H1 (cell line): ENCODE results near the gene RCAN2. TPM values are rescaled to one million over a fixed set of nuclear protein-coding genes. Genes with fewer than 3 reads are reported as not detected.

Experiments used
- CTCF ChIA-PET: fragments of 300-600 bp; sonication (Branson Sonifier 250); formaldehyde crosslinking; loops from one replicate; lab custom pipeline; 2021; ENCODE audit not compliant: partially characterized antibody; lab: Charles Lee
- POLR2A ChIA-PET: fragments of 300-600 bp; sonication (Branson Sonifier 250); formaldehyde crosslinking; loops from one replicate; lab custom pipeline; 2021; ENCODE audit warnings: inconsistent platforms; ENCODE audit not compliant: partially characterized antibody; lab: Charles Lee
- DNase-seq, 2 experiments: peaks; one replicate each; pipeline versions ENCODE4 v3.0.0 to v3.0.0-alpha.2; 2010 to 2022; ENCODE audit warnings: low spot score in 2 of 2, low read depth in 1 of 2, mixed read lengths in 1 of 2
- FAIRE-seq: peaks from 2 replicates; lab custom pipeline; 2011; peaks lifted over from hg19 to GRCh38; lab: Jason Lieb, UNC
- H2AFZ ChIP-seq: 2 replicates; pipeline ENCODE4 v1.8.1; 2012; ENCODE audit warnings: low read length, inconsistent platforms
- H2AK5ac ChIP-seq: 2 replicates; pipeline ENCODE4 v1.6.1; 2013; ENCODE audit warnings: low read depth, low read length
- H2BK120ac ChIP-seq: replicated peaks from 2 replicates; pipeline ENCODE3; 2013; ENCODE audit warnings: low read depth, low read length, inconsistent platforms
- H2BK12ac ChIP-seq: 2 replicates; pipeline ENCODE4 v1.6.1; 2013; ENCODE audit warnings: low read depth, low read length
- H2BK15ac ChIP-seq: 2 replicates; pipeline ENCODE4 v1.6.1; 2013; ENCODE audit warnings: low read length
- H2BK20ac ChIP-seq: 2 replicates; pipeline ENCODE4 v1.6.1; 2013; ENCODE audit warnings: low read length
- H2BK5ac ChIP-seq: 2 replicates; pipeline ENCODE4 v1.6.1; 2013; ENCODE audit warnings: low read depth, low read length
- H3K14ac ChIP-seq: 2 replicates; pipeline ENCODE4 v1.6.1; 2013; ENCODE audit warnings: inconsistent platforms; ENCODE audit not compliant: insufficient read length
- H3K18ac ChIP-seq: 2 replicates; pipeline ENCODE4 v1.6.1; 2013; ENCODE audit warnings: low read length; ENCODE audit errors: extremely low read depth
- H3K23ac ChIP-seq: 2 replicates; pipeline ENCODE4 v1.6.1; 2013; ENCODE audit warnings: inconsistent platforms; ENCODE audit not compliant: insufficient read length
- H3K23me2 ChIP-seq: 2 replicates; pipeline ENCODE4 v1.6.1; 2013; ENCODE audit warnings: low read depth, low read length
- H3K27ac ChIP-seq: 2 replicates; pipeline ENCODE4 v1.6.1; 2011; ENCODE audit warnings: low read depth, low read length, inconsistent platforms
- H3K27me3 ChIP-seq, 4 experiments: replicated peaks in 1 of 4; 1 replicate in 1 of 4; 2 replicates in 3 of 4; pipeline versions ENCODE4 v1.6.1 to v1.8.1; 2011 to 2013; ENCODE audit warnings: low read length in 3 of 4, mild to moderate bottlenecking in 3 of 4, inconsistent platforms in 2 of 4, mixed read lengths in 2 of 4, moderate library complexity in 1 of 4; ENCODE audit not compliant: control insufficient read depth in 3 of 4, insufficient read depth in 3 of 4; ENCODE audit errors: extremely low read depth in 1 of 4
- H3K36me3 ChIP-seq, 4 experiments: 2 replicates each; pipeline versions ENCODE4 v1.6.1 to v1.8.1; 2011 to 2013; ENCODE audit warnings: mild to moderate bottlenecking in 4 of 4, low read length in 3 of 4, moderate library complexity in 2 of 4, control low read depth in 1 of 4, inconsistent platforms in 1 of 4; ENCODE audit not compliant: insufficient read depth in 4 of 4, control insufficient read depth in 2 of 4
- H3K4ac ChIP-seq: replicated peaks from 2 replicates; pipeline ENCODE3; 2013; ENCODE audit warnings: low read length, low read depth, mixed read lengths, inconsistent platforms; ENCODE audit not compliant: insufficient read length
- H3K4me1 ChIP-seq, 4 experiments: replicated peaks in 1 of 4; 1 replicate in 1 of 4; 2 replicates in 3 of 4; pipeline versions ENCODE4 v1.6.1 to v1.8.1; 2011 to 2013; ENCODE audit warnings: low read length in 3 of 4, inconsistent platforms in 2 of 4, mixed read lengths in 1 of 4; ENCODE audit not compliant: insufficient read depth in 4 of 4, control insufficient read depth in 3 of 4
- H3K4me2 ChIP-seq, 2 experiments: 2 replicates each; pipeline versions ENCODE4 v1.6.1 to v1.8.1; 2011 to 2013; ENCODE audit warnings: low read depth in 2 of 2, low read length in 2 of 2, control low read depth in 1 of 2, inconsistent platforms in 1 of 2, mild to moderate bottlenecking in 1 of 2; ENCODE audit not compliant: insufficient read depth in 1 of 2
- H3K4me3 ChIP-seq, 4 experiments: fragments of 200-600, 300-600 bp in 1 of 4; sonication (generic), shearing (Covaris generic), sonication (Bioruptor Twin) in 1 of 4; 2 replicates each; pipeline versions ENCODE4 v1.5.1 to v1.8.1; 2011 to 2016; ENCODE audit warnings: low read length in 4 of 4, low read depth in 3 of 4, control low read depth in 2 of 4, inconsistent platforms in 2 of 4, mild to moderate bottlenecking in 2 of 4, mixed read lengths in 1 of 4, moderate library complexity in 1 of 4; ENCODE audit not compliant: insufficient read depth in 2 of 4; ENCODE audit errors: extremely low read depth in 1 of 4
- H3K56ac ChIP-seq: replicated peaks from 2 replicates; pipeline ENCODE3; 2013; ENCODE audit warnings: low read depth, mild to moderate bottlenecking, mixed read lengths, low read length, inconsistent platforms; ENCODE audit not compliant: insufficient read length
- H3K79me1 ChIP-seq: 2 replicates; pipeline ENCODE4 v1.6.1; 2013; ENCODE audit warnings: low read depth, low read length, control low read depth
- H3K79me2 ChIP-seq, 2 experiments: 2 replicates each; pipeline versions ENCODE4 v1.6.1 to v1.8.1; 2012 to 2013; ENCODE audit warnings: low read length in 2 of 2, mild to moderate bottlenecking in 2 of 2, inconsistent platforms in 1 of 2; ENCODE audit not compliant: insufficient read depth in 2 of 2, control insufficient read depth in 1 of 2
- H3K9ac ChIP-seq, 4 experiments: replicated peaks in 1 of 4; 1 replicate in 1 of 4; 2 replicates in 3 of 4; pipeline versions ENCODE4 v1.6.1 to v1.8.1; 2011 to 2013; ENCODE audit warnings: low read depth in 3 of 4, low read length in 3 of 4, control low read depth in 2 of 4, mild to moderate bottlenecking in 2 of 4, moderate library complexity in 2 of 4, inconsistent platforms in 1 of 4; ENCODE audit errors: extremely low read depth in 1 of 4
- H3K9me3 ChIP-seq, 2 experiments: 2 replicates each; pipeline versions ENCODE4 v1.6.1 to v1.8.1; 2012 to 2013; ENCODE audit warnings: mild to moderate bottlenecking in 2 of 2, moderate library complexity in 2 of 2, control low read depth in 1 of 2, inconsistent platforms in 1 of 2, low read depth in 1 of 2, low read length in 1 of 2, mixed read lengths in 1 of 2; ENCODE audit not compliant: insufficient read depth in 2 of 2
- H4K20me1 ChIP-seq, 2 experiments: replicated peaks in 1 of 2; 2 replicates each; pipeline versions ENCODE3 to v1.8.1; 2011 to 2013; ENCODE audit warnings: inconsistent platforms in 2 of 2, low read length in 2 of 2, mild to moderate bottlenecking in 1 of 2; ENCODE audit not compliant: insufficient read depth in 2 of 2, control insufficient read depth in 1 of 2
- H4K5ac ChIP-seq: 2 replicates; pipeline ENCODE4 v1.6.1; 2013; ENCODE audit warnings: low read length, low read depth, mixed read lengths, inconsistent platforms; ENCODE audit not compliant: insufficient read length
- H4K8ac ChIP-seq: 2 replicates; pipeline ENCODE4 v1.8.0; 2013; ENCODE audit warnings: mild to moderate bottlenecking, moderate library complexity, low read length, inconsistent platforms; ENCODE audit not compliant: insufficient read depth; ENCODE audit errors: extremely low read depth
- H4K91ac ChIP-seq: replicated peaks from 2 replicates; pipeline ENCODE3; 2013; ENCODE audit warnings: low read length, mixed read lengths, inconsistent platforms; ENCODE audit not compliant: insufficient read length
- WGBS, 2 experiments: shearing (Covaris generic) in 1 of 2; methylation state at CpG; one replicate each; pipeline versions ENCODE4 v1.1.6 to v1.1.7; 2013 to 2015; ENCODE audit warnings: low lambda C conversion rate in 2 of 2, mixed read lengths in 2 of 2, inconsistent platforms in 1 of 2, low coverage in 1 of 2, missing lambda C conversion rate in 1 of 2; ENCODE audit not compliant: insufficient replicate concordance in 2 of 2, insufficient coverage in 1 of 2, insufficient read length in 1 of 2; ENCODE audit errors: extremely low coverage in 1 of 2, missing lambda C conversion rate in 1 of 2; 5-methylcytosine and 5-hydroxymethylcytosine counted together
- polyA plus RNA-seq, 7 experiments: library from polyadenylated mRNA; depleted of rRNA in 3 of 7; stranded (reverse) in 5 of 7; unstranded in 2 of 7; fragments of >200 nt in 5 of 7; fragments of 200-250 nt in 2 of 7; gene quantifications; 1 replicate in 5 of 7; 2 replicates in 1 of 7; 4 replicates in 1 of 7; pipeline versions ENCODE4 v1.2.1 to v1.2.3, GENCODE V29; 2011 to 2013; ENCODE audit warnings: missing spikeins in 2 of 7, mixed read lengths in 2 of 7
- total RNA-seq: library from RNA; stranded (reverse); fragmentation: NEBNext Ultra II Directional; extraction: Animal tissue kit (Norgen Biotek cat#: 25700); gene quantifications from 2 replicates; pipeline ENCODE4 v1.2.1, GENCODE V29; 2021
- TF ChIP-seq, protein P1 (sequence below): IDR thresholded peaks from 2 replicates; pipeline ENCODE4 v1.6.1; 2012; ENCODE audit warnings: low read length, inconsistent platforms

The RCAN2 gene
- total and polyA plus RNA-seq, 2 of the 8 experiments (the other 6 are each of a cell fraction or from before 2014, with no cell fraction given) = 5.0 to 8.5 TPM

DNA sequence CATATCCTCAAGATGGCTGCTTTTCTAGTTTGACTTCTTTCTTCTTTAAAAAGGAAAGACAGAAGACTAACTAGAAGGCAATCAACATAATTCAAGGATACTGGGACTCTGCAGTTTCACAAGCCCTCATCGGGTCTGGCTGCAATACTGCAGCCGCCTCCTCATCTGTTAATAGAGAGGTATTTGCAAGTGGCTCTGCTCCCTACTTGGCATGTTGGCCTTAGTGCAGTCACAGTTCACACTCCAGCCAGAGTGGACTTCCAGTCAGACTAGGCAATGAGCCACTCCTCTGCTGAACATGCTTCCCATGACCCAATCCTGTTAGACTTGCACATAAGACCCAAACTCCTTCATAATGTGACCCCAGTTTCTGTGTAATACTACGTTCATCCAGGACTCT is 178.6 kb downstream of the RCAN2 start:
- no peak overlapping the region for H3K4me3 ChIP-seq
- no peak overlapping the region; the same call in 1 of the 2 replicates for H2BK12ac ChIP-seq
- H3K18ac ChIP-seq = no peak overlapping the region
- H3K36me3 ChIP-seq = no peaks in the 10 kb centered on the region
- H3K27ac ChIP-seq = no peak overlapping the region
- H2BK15ac ChIP-seq = no peak overlapping the region
- no peak overlapping the region for H3K4me2 ChIP-seq
- H2BK20ac ChIP-seq = no peak overlapping the region
- TF ChIP-seq, protein P1, sequence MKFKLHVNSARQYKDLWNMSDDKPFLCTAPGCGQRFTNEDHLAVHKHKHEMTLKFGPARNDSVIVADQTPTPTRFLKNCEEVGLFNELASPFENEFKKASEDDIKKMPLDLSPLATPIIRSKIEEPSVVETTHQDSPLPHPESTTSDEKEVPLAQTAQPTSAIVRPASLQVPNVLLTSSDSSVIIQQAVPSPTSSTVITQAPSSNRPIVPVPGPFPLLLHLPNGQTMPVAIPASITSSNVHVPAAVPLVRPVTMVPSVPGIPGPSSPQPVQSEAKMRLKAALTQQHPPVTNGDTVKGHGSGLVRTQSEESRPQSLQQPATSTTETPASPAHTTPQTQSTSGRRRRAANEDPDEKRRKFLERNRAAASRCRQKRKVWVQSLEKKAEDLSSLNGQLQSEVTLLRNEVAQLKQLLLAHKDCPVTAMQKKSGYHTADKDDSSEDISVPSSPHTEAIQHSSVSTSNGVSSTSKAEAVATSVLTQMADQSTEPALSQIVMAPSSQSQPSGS = no peak
- POLR2A ChIA-PET = no interaction called here
- FAIRE-seq (no peak), DNase-seq (no peak)
- no peak overlapping the region for H4K8ac ChIP-seq
- CTCF ChIA-PET = no interaction called here
- no peak overlapping the region for H2AFZ ChIP-seq
- H3K27me3 ChIP-seq = no peaks in the 10 kb centered on the region
- no peaks in the 10 kb centered on the region for H3K79me2 ChIP-seq
- H4K5ac ChIP-seq = no peak overlapping the region
- H3K9me3 ChIP-seq = no peaks in the 10 kb centered on the region
- no peak overlapping the region for H2BK120ac ChIP-seq
- no peak overlapping the region for H3K14ac ChIP-seq
- no peaks in the 10 kb centered on the region for H3K23me2 ChIP-seq
- no peak overlapping the region for H3K4ac ChIP-seq
- H4K91ac ChIP-seq = no peak overlapping the region
- H3K56ac ChIP-seq = no peak overlapping the region
- H4K20me1 ChIP-seq = no peaks in the 10 kb centered on the region
- H3K9ac ChIP-seq = no peak overlapping the region
- no peaks in the 10 kb centered on the region for H3K79me1 ChIP-seq
- H3K4me1 ChIP-seq = no peaks in the 10 kb centered on the region
- H3K23ac ChIP-seq = no peak overlapping the region
- 92% methylated on average over 3 of the region's 3 CpGs; no CpG with 5 or more reads in 1 of the 2 experiments for WGBS, 2 experiments
- H2BK5ac ChIP-seq = no peak overlapping the region
- H2AK5ac ChIP-seq = no peak overlapping the region
